Measurements from ENCODE around the gene GHRL. TPM values are rescaled to one million over a fixed set of nuclear protein-coding genes. Genes with fewer than 3 reads are reported as not detected.
"Not testable (repeated sequence)": the region's sequence is repeated elsewhere in the genome, so short reads cannot be mapped to it uniquely, and the experiment has no call there.

The GHRL gene
- total RNA-seq, 1 donor from 2014 or later = 0.30 TPM

- DNase-seq (ENCODE audit: low spot score) (no peak), ATAC-seq (no peak)
Measured at GRCh38 chr3:10300087-10300486, 7.3 kb upstream of the GHRL start.

- no peak for ATAC-seq
- DNase-seq (ENCODE audit: low spot score) = no peak
Measured at GRCh38 chr3:10299679-10300078, 6.9 kb upstream of the GHRL start.

- DNase-seq (ENCODE audit: low spot score) (no peak), ATAC-seq (no peak)
Measured at GRCh38 chr3:10299175-10299574, 6.4 kb upstream of the GHRL start.

- not testable (repeated sequence) for DNase-seq (ENCODE audit: low spot score); ATAC-seq
Measured at GRCh38 chr3:10298064-10298463, 5.3 kb upstream of the GHRL start.

GRCh38 chr3:10294030-10294586 is 1.4 kb upstream of the GHRL start:
- no peak for DNase-seq (ENCODE audit: low spot score)
- no peak for ATAC-seq

GRCh38 chr3:10291641-10292040 is 1.1 kb downstream of the GHRL start:
- ATAC-seq (no peak), DNase-seq (ENCODE audit: low spot score) (no peak)

- no peak for ATAC-seq
- no peak for DNase-seq (ENCODE audit: low spot score)
Measured at GRCh38 chr3:10290481-10291176, 2.1 kb downstream of the GHRL start.

- DNase-seq (ENCODE audit: low spot score) (no peak), ATAC-seq (no peak)
Measured at GRCh38 chr3:10289787-10290355, 2.9 kb downstream of the GHRL start.

- DNase-seq (ENCODE audit: low spot score) = no peak
- no peak for ATAC-seq
Measured at GRCh38 chr3:10289077-10289476, 3.7 kb downstream of the GHRL start.

GRCh38 chr3:10288575-10288960 is 4.2 kb downstream of the GHRL start:
- no peak for DNase-seq (ENCODE audit: low spot score)
- no peak for ATAC-seq

GRCh38 chr3:10287936-10288574 is 4.7 kb downstream of the GHRL start:
- ATAC-seq (no peak), DNase-seq (ENCODE audit: low spot score) (no peak)

- peak; percentile 52 for ATAC-seq
- DNase-seq (ENCODE audit: low spot score) = no peak
Measured at GRCh38 chr3:10286596-10287295, 6.0 kb downstream of the GHRL start.

- ATAC-seq (no peak), DNase-seq (ENCODE audit: low spot score) (no peak)
Measured at GRCh38 chr3:10286133-10286524, 6.6 kb downstream of the GHRL start.

GRCh38 chr3:10285272-10286132 is 7.2 kb downstream of the GHRL start:
- no peak for ATAC-seq
- no peak for DNase-seq (ENCODE audit: low spot score)

- DNase-seq (ENCODE audit: low spot score) (no peak), ATAC-seq (no peak)
Measured at GRCh38 chr3:10284496-10284895, 8.3 kb downstream of the GHRL start.

- ATAC-seq = no peak
- no peak for DNase-seq (ENCODE audit: low spot score)
Measured at GRCh38 chr3:10283638-10284037, 9.1 kb downstream of the GHRL start.

- no peak for ATAC-seq
- no peak for DNase-seq (ENCODE audit: low spot score)
Measured at GRCh38 chr3:10281951-10282350, 10.8 kb downstream of the GHRL start.

GRCh38 chr3:10280571-10280970 is 12.2 kb downstream of the GHRL start:
- ATAC-seq (no peak), DNase-seq (ENCODE audit: low spot score) (no peak)

- DNase-seq (ENCODE audit: low spot score) = no peak
- no peak for ATAC-seq
Measured at GRCh38 chr3:10280177-10280529, 12.6 kb downstream of the GHRL start.

GRCh38 chr3:10279384-10280176 is 13.2 kb downstream of the GHRL start:
- ATAC-seq = no peak
- DNase-seq (ENCODE audit: low spot score) = no peak

Data from left lobe of liver (tissue), 2 donors.